H4 (cell line): ENCODE results near the gene MOXD1. TPM values are rescaled to one million over a fixed set of nuclear protein-coding genes. Genes with fewer than 3 reads are reported as not detected.

Experiments used
- DNase-seq: peaks from one replicate; pipeline ENCODE4 v3.0.0-alpha.2; 2015; ENCODE audit warnings: low spot score
- total RNA-seq: library from RNA; depleted of rRNA; stranded (reverse); fragments of >200 nt; shearing (Covaris generic); gene quantifications from 2 replicates; pipeline ENCODE4 v1.2.3, GENCODE V29; 2014; rRNA removed

The MOXD1 gene
- 2.4 and 11.1 TPM in 2 replicates for total RNA-seq

DNA sequence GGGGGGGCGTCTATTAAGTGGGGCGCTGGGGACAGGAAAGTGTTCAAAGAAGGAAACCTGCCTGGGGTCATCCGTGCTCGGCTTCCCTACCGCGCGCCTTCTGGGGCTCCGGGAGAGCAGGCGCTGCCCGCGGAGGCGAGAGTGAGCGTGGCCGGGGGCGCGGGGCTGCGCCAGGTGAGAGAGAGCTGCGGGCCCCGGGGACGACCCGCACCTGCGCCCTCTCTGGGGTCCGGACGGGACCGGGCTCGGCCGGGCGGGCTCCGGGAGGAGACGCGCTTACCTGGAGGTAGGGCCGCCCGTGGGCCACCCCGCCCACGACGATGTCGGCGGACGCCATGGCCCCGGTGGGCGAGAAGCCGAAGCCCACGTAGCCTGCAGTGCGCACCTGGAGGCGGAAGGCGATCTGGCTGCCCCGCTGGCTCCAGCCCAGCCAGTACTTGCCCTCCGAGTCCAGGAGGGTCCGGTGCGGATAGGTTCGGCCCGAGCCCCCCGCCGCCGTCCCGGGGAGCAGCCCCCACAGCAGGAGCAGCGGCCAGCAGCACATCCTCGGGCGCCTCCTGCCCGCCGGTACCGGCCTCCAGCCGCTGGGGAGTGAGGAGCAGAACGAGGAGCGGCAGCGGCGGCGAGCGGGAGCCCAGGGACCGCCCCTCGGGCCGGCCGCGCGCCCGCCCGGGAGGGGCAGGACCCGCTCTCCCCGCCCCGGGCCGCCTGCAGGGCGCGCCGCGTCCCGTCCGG is at the start of gene MOXD1:
TSS of gene MOXD1 (minus strand) at position 593 of the 735 bp plus-strand sequence. CDS start at position 544, 49 bp downstream.
- DNase-seq = no peak

DNA sequence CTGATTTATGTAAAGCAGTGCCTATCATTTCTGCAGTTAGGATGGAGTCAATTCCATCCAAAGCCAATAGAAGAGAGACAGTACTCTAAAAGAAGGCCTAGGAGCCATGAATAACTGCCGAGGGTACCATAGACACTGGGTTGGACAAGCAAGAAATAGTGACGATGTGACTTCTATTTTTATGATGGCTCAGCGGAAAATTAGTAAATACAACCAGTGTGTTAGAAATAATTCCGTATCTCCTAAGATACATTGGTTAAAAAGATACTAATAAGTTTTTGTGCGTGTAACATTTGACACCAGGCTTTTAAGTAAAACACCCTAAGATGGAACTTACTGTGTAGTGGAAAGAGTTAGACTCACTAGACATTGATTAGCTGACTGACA is 45.6 kb upstream of the MOXD1 start:
- DNase-seq = no peak

DNA sequence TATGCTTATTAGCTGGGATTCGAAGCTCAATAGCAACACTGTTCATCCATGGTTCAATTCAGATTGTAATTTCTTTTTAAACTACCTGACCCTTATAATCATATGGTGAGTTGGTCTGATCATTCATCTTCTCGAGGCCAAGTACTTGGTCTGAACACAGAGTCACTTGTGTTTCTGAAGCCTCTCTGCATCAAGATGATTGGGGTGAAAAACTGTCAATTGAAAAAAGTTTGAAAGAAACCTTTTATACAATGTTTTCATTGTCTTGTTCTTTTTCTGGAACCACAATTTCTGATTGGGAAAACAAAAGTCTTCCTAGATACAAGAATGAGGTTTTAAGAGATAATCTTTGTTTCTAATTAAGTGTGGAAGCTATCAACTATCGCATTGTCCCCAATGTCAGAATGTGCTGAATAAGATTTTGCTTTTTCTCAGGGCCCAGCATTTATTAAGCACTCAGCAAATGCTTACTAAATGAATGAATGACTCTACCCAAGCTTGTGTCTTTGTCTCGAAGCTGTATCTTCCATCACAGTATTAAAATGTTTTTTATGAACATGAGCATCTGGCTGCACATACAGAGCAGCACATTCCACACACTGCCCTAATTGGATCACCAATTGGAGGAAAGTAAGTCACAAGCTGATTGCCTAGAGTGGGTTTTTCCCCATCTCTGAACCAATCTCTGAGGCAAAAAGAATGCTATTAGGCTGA is 45.0 kb upstream of the MOXD1 start:
- no peak for DNase-seq

DNA sequence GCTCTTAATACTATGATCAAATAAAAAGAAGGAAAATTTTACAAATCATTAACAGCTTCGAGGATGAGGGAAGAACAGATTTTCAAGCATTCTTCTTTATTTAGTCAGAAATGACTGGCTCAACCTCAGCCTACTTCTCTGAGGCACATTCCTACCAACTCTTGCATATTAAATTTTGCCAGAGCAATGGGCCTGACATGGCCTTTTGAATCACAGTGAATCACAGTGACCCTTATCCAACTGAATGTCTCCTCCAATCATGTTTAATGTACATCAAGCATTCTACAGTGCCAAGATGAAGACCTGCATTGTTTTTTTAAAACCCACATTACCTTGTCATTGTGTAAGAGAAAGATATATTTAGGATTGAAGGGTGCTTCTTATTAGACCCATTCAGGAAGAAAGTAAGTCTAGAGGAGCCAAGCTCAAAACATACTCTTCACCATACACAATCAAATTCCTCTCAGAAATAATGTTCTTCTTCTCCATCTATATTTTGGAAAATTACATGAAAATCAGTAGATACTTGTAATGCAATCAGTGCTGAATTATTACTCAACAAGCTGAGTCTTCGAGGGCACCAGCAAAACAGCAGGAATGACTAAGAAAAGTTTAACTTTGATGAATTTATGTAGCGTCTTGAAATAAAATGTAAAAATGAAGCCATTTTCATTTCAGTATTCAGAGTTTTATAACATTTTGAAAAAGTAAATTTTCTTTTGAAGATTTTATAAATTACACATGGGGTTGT is 44.1 kb upstream of the MOXD1 start:
- DNase-seq = no peak

DNA sequence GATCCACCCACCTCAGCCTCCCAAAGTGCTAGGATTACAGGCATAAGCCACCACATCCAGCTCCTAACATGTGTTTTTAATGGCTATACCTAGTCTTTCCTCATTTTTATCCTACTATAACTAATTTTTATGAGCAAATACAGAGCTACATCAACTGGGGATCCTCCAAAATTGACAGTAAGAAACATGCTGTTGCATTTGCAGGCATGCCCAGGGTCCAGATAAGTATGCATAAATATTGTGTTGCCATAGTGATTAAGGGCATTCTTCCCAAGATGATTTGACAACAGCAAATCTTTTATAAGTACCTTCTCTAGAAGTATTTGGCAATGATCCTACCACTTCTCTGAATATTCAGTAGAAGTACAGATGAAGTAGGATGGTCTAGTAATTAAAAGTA is 41.9 kb upstream of the MOXD1 start:
- no peak for DNase-seq

DNA sequence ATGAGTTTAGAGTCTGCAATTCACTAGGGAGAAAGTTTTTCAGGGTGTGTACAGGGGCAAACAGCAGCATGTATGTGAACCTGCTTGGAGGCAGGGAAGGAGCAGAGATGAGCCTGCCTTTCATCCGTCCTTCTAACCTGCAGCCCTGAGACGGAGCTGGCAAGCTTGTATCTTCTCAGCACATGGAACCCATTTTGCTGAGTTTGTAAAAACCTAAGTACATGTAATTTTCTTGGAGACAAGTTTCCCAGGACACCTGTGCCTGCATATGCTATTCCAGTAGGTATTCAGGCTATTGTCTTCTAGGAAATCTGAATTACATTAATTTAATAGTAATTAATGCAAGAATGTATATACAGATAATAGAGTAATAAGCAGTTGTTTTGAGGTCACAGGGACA is 28.8 kb upstream of the MOXD1 start:
- no peak for DNase-seq

DNA sequence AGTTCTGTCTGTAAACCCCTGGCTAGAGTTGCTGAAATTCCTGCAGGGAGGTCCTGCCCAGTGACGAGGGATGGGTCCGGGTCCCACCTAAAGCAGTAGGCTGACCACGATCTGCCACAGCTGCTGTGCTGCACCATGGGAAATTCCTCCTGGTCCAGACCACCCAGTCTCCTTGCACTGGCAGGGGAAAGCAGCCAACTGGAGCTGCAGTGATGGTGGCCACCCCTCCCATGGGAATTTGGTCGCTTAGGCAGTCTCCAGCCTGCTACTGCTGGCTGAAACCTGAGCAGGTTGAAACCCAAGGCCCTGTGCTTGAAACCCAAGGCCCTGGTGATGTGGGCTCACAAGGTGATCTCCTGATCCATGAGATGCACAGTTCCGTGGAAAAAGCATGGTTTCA is 23.9 kb upstream of the MOXD1 start:
- no peak for DNase-seq

DNA sequence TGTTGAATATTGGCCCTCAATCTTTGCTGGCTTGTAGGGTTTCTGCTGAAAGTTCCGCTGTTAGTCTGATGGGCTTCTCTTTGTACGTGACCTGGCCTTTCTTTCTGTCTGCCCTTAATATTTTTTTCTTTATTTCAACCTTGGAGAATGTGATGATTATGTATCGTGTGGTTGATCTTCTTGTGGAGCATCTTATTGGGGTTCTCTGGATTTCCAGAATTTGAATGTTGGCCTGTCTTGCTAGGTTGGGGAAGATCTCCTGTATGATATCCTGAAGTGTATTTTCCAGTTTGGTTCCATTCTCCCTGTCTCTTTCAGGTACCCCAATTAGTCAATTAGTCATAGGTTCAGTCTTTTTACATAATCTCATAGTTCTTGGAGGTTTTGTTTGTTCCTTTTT is 22.6 kb upstream of the MOXD1 start:
- DNase-seq = no peak

DNA sequence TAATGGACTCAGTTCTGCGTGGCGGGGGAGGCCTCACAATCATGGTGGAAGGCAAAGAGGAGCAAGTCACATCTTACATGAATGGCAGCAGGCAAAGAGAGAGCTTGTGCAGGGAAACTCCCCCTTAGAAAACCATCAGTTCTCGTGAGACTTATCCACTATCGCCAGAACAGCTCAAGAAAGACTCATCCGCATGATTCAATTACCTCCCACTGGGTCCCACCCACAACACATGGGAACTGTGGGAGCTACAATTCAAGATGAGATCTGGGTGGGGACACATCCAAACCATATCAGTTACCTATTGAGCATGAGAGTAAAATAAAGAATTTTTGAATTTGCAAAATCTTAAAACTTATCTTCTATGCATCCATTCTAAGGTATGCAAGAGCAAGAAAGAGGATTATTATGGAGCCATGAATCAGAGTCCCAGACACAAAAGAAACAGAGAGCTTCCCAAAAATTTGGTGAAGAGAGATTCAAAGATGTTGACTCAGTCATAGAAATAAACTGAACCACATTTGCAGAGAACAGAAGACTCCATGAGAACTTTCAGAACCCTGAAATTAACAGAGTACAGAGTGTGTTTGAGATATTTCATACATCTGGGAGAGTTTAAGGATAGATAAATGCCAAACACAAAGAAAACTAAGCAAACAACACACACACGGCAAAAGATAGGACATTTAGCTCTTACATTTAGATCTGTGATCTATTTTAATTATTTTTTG is 17.1 kb upstream of the MOXD1 start:
- no peak for DNase-seq

DNA sequence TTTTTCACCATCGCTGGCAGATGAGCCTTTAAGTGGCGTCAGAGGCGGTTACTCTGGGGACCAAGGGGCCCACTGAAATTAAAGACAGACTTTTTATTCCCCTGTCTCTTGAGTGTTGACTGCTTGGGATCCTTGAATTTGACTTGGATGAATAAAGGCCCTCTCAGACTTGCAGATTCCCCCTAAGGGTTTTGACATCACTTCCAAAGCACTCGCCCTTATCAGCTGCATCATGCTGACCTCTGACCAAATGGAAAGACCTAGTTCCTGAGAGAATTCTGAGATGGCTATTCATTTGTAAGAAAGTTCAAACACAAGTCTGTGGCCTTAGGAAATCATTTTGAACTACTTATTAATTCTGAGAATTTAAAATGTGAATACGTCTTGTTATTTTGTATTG is 13.5 kb upstream of the MOXD1 start:
- no peak for DNase-seq

DNA sequence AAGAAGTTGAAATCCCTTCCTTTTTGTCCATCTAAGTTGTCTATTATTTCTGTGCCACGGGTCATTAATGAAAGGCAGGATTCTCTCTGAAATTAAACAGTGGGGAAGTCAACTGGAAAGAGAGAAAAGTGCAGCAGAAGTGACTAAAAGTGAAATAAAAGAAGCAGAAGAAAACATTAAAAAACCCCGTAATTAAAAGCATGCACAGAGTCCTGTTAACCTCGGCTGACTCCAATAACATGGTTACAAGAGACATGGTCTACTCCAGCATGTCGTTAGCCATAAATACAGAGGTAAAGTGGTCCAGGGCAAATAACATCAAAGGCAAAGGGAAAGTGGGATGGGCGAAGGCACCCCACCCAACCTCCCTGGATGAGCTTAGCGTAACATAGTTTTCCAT is 13.0 kb upstream of the MOXD1 start:
- no peak for DNase-seq

DNA sequence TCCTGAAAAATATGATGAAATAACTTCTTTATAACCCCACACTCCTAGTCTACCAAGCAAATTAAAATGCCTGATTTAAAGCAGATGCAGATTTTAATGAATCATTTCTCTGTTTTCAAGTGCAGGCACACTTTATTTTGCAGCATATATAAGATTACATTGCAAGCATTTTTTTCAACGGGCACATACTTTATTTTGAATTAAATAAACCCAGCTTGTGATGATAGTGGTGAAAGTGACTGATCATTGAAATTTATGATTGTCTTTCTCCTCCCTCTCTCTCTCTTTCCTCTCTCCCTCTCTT is 12.2 kb upstream of the MOXD1 start:
- DNase-seq = no peak

DNA sequence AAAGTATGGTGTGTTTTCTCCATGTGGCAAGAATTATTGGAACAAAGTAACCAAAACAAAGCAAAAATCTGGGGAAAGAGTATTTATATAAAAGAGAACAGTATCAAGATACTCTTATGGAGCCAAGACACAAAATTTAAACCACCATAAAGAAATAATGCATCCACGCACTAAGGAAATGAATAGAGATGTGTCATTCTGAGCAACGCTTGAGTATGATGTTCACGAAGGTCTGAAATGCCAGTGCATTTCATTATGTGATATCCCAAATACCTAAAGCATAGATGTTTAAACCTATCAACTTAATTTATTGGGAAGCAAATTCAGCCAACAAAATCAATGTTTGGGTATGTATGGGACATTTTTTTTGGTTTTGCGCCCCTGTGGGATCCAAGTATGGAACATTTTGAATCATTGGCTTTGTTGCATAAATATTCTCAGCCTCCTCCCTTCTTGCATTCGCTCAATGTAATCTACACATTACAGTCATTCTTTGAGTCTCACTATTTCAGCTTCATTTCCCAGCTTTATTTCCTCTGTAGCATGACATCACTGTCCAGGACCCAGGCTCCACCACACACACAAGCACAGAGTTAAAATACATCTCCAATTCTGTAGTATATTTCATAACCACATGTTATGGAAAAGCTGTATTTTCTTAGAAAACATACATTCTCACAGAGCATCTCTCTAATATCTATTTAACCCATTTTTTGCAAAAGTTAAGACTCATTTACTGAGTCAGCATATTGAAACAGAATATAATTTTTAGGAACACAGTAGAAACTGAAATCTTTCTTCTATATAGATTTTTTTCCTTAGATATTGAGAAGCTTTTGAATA is 11.6 kb upstream of the MOXD1 start:
- DNase-seq = no peak

DNA sequence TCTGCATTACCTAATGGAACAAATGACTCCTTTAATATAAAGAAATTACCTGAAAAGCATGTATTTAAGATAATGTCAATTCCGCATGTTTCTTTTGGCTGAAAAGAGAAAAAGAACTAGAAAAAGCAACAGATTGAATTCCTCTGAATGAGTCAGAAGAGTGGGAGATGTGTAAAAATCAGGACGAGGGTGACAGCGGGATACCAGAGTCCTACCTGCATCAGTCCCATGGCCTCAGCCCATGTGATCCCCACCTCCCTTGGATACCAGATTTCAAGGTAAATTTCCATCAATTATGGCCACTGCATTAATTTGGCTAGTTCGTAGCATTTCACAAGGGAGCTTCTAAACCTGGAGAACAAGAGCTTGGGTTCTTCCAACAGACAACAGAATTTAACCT is 10.0 kb upstream of the MOXD1 start:
- DNase-seq = no peak

DNA sequence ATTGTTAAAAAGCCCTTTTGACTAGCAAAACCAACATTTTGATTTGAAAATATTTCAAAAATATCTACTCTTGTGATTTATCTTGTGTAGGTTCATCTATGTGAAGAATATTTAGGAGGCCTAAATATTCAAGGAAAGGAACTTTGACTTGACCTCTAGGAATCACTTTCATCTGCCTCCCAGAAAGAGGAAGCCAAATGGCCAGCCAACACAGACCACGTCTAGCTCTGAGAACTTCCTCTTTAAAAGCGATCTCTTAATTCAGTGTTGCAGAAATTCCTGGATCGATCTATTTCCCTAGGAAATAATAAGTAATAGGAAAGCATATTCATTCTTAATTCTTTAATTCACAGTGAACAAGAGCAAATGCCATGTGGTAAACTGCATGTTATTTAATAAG is 9.6 kb upstream of the MOXD1 start:
- no peak for DNase-seq

DNA sequence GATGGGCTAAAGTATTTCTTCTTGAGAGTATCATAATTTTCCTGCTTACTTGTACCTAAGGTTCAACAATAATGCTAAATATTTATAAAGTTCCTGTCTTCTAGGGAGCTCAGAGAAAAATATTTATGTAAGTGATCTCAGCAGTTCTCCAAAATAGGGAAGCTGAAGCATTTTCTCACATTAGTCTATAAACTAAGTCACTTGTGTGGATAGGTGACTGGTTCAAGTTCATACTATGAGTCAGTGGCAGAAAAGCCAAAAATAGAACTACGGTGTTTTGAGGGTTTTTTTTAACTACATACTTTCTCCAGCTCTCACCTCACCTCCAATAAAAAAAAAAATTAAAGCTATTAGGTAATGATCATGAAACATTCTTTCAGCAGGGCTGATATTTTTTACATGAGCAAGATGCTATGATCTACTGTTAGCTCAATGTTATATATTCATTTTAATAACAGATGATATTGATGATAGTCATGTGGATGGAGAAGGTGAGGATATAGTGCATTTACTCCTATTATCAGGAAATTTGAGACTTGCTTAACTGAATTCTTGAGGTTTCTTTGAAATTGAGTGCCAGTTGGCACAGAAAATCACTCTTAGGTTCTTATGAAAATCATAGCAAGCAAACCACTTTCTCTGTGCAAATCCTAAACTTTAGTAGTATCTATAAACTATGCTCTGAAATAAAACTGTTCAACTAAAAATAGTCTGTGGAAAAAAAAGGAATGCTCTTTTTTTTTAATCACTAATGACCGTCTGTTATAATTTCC is 4.1 kb upstream of the MOXD1 start:
- DNase-seq = no peak

DNA sequence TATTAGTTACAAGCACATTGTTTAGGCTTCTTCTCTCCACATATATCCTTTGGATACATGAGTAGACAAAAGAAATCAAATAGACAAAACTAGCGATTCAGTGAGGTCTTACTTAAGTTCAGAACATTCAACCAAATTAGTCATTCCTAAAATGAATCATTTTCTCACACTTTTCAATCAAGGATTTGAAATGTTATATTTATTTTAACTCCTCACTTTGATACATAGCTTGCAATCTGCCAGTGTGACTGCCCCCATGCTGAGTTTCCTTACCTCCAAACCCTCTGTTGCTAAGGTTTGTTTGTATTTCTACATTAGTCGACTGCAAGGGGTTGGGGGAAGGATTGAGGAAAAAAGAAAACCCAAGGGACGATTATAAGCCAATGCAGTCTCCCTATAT is 3.5 kb upstream of the MOXD1 start:
- DNase-seq = no peak

DNA sequence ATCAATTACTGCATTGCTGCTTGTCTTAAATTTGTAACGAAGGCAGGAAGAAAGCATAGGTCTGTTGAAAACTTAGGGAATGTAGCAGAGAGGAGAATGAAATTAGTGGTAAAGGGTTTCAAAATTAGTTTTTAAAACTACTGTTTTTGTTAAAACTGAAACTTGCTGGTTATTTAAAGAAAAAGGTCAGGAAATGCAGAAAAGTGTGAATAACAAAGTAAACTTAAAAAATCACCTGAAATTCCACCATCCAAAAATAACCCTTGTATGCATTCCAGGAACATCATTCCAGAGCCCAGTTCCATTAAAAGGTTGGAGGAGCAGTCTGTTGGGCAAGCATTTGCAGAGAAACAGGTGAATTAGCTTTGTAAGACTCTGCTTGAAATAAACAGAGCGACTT is 3.1 kb upstream of the MOXD1 start:
- no peak for DNase-seq

DNA sequence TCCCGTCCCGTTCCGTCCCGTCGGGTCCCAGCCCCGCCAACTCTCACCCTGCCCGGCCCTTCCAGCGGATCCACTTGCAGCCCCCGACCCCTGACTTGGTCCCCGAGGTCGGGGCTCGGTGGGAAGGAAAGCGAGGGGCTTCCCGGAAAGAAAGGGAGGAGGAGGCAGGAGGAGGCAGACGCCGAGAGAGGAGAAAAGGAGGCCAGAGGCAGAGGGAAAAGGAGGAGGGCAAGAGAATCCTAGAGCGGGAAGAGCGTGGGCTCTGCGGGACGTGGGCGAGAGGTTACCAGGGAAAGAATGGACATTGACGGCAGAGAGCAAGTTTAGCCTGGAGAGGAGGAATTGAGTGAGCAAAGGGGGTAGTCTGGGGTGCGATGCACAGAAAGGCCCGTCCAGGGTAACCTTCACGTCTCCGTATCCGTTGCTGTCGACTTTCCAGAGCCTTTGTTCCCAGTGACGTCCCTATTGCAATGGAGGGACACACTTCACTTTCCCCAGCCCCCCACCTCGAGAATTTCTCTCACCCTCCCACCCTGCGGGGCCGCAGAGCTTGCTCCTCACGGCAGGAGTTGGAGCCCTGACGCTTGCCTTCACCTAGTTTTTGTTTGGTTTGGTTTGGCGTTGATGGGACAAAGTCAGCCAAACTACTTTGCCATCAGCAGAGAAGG is 477 bp upstream of the MOXD1 start:
- no peak for DNase-seq

DNA sequence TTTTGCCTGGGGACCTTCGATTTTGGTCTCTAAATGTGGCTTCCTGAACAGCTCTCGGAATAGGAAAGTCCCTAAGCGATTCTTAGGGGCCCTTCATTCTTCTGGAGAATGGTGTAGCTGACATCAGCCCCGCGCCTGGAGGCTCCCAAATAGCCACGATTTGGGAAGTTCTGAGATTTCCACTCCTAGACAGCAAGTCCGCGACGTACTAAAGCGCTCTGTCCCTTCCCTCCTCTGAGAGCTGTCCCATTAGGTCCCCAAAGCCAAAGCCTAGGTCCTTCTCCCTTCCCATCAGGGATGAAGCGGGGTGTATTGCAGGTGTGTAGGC is 756 bp downstream of the MOXD1 start:
- no peak for DNase-seq
